GM18873 (cell line): ENCODE results near the gene GAK.
"Not testable (repeated sequence)": the region's sequence is repeated elsewhere in the genome, so short reads cannot be mapped to it uniquely, and the experiment has no call there.

Experiments
- ATAC-seq: cut with Tn5 transposase; IDR thresholded peaks from one replicate; pipeline ENCODE4 v1.9.1; 2021; ENCODE audit warnings: mild to moderate bottlenecking, moderate library complexity, moderate number of reproducible peaks; ENCODE audit not compliant: unreplicated experiment, low FRiP score

GAK gene

DNA sequence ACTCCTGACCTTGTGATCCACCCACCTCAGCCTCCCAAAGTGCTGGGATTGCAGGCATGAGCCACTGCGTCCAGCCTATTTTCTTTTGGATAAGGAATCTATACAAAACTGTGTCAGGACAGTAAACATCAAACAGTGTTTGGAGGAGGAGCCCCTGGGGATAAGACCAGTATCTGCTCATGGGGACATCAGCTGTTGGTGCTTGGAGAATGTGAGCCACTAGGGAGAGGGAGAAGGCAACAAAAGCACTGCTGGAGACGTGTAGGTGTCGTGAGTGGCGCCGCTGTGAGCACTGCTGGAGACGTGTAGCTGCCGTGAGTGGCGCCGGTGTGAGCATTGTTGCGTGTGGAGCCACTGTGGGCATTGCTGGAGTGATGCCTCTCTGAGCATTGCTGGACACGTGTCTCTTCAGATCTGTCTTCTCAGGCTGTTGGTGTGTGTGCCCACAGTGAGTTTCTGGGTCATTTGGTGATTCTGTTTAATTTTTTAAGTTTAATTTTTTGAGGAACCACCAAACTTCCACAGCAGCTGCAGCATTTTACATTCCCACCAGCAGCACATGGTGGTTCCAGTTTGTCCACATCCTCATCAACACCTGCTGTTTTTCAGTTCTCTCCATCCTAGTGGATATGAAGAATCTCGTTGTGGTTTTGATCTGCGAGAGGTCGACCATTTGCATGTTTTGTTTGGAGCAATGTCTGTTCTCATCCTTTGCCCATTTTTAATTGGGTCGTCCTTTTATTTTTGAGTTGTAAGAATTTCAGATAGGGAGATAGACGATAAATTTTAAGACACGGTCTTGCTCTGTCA, 22.3 kb upstream of the GAK start:
- no peak for ATAC-seq

DNA sequence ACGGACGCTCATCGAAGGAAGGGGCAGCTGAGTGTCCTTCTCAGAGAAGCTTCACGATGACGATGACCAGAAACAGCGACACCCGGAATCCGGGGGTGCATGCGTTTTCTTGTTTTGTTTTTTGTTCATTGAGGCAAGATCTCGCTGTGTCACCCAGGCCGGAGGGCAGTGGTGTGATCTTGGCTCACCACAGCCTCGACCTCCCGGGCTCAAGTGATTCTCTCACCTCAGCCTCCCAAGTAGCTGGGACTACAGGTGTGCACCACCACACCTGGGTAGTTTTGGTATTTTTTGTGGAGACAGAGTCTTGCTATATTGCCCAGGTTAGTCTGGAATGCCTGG, 21.4 kb upstream of the GAK start:
- no peak for ATAC-seq

DNA sequence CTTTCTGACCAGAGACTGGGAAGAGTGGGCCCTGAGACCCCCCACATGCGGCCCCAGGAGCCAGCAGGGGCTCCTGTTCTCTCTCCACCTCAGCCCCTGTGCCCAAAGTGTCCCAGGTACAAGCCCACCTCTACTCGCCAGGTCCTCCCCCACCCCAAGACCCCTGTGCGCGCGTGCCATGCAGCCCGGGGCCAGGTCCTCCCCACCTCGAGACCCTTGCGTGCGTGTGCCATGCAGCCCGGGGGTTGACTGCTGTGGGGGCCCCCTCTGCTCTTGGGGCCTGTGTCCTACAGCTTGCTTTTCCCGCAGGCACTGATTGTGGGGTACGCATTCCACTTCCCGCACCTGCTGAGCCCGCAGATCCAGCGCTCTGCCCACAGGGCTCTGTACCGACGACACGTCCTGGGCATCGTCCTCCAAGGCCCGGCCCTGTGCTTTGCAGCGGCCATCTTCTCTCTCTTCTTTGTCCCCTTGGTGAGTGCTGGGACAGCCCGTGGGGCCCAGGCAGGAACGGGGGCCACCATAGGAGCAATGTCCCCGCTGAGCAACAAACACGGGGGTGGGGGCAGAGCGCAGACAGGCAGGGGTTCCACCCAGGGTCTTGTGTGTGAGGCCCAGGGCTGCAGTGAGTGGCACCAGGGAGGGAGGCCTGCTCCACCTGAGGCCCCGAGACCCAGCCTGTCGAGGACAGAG, 20.9 kb upstream of the GAK start:
- no peak for ATAC-seq

- ATAC-seq, result no peak
These were observed 19.7 kb upstream of the GAK start for GRCh38 chr4:951594-952468.

DNA sequence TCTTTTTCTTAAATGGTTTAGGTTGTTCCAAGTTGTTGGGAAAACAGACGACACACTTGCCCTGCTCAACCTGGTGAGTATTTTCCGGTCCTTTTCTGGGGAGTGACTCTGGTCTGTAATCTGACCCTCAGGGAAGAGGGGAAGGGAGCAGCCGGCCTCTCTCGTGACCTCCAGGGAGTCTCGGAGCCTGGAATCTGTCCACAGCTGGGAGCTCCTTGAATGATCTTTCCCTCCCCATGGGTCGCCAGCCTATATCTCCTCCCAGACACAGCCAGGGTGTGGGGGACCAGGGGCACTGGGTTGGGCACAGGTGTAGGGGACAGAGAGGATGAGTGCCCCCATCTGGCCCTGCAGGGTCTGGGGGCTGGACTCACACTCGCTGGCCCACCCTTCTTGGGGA, 19.1 kb upstream of the GAK start:
- ATAC-seq, result no peak

GRCh38 chr4:950136-951020, 18.3 kb upstream of the GAK start:
- ATAC-seq, result no peak

- ATAC-seq, result no peak
These were observed 17.5 kb upstream of the GAK start for GRCh38 chr4:949656-950055.

GRCh38 chr4:948936-949300, 16.8 kb upstream of the GAK start:
- no peak for ATAC-seq

DNA sequence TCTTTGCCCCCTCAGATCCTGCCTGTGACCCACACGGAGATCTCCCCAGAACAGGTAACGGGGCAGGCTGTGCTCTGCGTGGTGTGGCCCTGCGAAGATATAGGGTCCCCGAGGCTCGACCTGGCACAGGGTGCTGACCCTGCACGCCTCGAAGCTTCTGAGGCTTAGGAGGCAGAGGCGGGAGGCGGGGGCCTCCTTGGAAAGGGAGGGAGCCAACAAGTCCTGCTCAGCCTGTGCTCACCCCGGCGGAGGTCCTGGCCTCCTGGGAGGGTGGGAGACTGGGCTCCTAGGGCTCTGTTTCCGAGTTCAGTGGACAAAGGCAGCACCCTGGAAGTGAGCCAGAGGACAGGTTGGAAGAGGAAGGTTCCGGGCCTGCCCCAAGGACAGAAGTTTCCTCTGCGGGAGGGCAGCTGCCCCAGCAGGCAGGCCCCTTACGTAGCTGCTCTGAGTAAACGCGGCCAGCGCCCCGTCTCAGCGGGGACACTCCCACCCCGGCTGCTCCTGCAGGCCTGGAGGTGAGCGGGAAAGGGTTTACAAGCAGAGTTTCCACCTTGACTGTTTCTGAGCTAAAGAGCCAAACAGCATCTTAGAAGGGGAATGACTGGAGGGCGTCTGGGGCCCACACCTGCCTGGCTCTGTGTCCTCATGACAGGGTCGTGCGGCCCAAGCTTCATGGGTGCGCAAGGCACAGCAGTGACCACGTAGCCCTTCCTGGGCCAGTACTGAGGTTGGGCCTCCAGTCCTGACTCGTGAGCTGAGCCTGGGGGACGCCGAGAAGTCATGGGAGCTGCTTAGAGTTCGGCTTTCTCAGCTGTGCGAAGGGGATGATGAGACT, 16.2 kb upstream of the GAK start:
- ATAC-seq, result no peak

DNA sequence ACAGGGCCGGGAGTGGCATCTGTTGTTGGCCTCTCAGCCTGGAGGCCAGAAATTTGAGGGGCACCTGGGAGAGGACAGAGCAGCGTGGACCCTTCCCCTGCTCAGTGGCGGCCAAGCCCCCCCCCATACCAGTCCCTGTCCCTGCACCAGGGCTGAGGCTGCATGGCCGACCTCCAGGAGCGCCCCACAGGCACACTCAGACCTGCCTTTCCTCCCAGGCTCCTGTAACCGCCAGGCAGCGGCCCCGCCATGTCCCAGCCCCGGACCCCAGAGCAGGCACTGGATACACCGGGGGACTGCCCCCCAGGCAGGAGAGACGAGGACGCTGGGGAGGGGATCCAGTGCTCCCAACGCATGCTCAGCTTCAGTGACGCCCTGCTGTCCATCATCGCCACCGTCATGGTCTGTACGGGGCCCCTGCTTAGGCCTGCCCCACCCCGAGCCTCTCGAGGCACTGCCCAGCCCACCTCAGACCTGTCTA, 15.4 kb upstream of the GAK start:
- no peak for ATAC-seq

DNA sequence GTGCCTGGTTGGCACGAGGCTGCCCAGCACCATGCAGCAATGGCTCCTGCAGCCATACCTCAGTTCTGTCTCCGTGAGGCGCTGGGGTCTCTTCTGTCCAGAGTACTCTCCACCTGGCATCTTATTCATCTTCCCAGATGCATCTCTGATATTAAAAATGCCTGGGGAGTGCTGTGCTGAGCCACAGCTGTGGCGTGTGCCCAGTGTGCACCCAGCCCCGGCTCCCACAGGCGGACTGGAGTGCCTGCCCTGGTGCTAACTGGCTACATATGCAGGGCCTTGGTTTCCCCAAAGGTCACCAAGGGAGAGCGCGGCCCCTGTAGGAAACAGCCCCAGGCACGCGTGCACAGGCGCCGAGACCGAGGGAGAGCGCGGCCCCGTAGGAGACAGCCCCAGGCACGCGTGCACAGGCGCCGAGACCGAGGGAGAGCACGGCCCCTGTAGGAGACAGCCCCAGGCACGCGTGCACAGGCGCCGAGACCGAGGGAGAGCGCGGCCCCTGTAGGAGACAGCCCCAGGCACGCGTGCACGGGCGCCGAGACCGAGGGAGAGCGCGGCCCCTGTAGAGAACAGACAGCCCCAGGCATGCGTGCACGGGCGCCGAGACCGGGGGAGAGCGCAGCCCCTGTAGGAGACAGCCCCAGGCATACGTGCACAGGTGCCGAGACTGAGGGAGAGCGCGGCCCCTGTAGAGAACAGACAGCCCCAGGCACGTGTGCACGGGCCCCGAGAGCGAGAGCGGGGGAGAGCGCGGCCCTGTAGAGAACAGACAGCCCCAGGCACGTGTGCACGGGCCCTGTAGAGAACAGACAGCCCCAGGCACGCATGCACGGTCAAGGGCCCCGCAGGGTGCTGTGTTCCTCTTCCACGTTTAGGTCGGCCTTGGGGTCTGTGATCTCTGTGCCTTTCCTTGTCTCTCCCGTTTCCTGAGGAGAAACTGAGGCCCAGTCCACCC, 14.7 kb upstream of the GAK start:
- no peak for ATAC-seq

DNA sequence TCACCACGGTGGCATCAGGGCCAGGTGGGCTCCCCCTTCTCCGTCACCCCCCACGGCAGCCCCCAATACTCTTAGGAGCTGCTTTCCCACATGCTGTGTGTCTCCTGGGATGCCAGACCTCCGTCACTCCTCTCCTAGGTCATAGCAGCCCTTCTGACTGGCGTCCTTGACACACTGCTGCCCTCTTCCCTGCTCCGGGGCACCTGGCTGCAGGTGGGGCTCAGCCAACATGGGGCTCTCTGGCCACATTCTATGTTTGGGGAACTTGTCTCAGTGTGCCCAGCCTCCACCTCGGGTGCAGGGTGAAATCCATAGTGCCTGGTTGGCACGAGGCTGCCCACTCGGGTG, 14.0 kb upstream of the GAK start:
- ATAC-seq, result no peak

GRCh38 chr4:945274-946102, 13.4 kb upstream of the GAK start:
- no peak for ATAC-seq

DNA sequence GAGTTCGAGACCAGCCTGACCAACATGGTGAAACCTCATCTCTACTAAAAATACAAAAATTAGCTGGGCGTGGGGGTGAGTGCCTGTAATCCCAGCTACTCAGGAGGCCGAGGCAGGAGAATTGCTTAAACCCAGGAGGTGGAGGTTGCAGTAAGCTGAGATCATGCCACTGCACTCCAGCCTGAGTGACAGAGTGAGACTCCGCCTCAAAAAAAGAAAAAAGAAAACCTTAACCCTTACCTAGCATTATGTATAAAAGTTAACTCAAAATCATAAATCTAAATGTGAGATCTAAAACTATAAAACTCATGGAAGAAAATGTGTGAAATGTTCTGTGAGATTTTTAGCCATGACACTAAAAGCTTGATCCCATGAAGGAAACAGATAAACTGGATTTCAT, 7.4 kb upstream of the GAK start:
- ATAC-seq, result not testable (repeated sequence)

DNA sequence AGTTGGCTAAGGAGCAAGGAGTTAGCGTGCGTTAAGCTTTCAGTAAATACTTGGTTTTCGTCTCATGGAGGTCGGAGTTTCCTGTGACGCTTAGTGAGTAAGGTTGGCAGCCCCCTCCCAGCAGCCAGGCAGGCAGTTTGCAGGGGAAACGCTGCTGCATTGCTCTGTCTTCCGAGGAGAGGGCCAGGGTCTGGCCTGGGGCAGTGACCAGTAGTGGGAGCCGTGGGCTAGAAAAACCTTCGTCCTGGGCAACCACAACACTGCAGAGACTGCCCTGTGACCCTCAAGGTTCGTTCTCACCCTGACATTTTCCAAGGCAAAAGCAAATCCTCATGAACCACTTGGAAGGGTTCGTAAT, 576 bp upstream of the GAK start:
- no peak for ATAC-seq

DNA sequence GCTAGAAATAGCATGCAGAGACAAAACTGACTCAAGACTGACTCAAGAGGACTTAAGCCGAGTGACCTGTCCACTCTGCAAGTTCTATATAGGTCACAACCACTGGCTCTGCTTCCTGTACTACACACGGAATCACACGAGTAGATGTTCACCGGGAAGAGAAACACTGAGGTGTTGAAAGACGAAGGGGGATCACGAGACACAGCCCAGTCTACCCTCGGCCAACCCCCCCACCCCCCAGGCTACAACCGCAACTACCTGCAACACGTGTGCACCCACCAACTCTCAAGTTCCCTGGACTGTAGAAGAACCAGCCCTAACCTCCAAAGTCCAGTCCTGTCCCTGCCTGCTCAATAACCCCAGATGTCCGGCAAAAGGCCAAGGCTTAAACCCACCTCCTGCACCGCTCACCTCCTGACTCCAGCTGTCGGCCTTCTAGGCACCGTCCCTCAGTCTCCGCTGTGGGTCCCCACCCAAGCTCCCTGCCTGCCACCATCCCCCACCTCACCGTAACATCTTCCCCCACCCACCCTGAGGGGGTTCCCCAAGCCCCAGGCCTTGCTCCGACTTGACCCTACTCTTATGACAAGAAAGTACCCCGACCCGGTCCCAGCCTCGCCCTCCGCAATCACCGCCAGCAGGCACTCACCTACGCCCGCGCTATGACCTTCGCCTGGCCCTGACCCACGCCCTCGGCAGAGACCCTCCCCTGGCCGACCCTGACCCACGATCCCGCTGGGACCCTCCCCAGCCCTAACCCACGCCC, 739 bp downstream of the GAK start:
- ATAC-seq, result peak; percentile 4

DNA sequence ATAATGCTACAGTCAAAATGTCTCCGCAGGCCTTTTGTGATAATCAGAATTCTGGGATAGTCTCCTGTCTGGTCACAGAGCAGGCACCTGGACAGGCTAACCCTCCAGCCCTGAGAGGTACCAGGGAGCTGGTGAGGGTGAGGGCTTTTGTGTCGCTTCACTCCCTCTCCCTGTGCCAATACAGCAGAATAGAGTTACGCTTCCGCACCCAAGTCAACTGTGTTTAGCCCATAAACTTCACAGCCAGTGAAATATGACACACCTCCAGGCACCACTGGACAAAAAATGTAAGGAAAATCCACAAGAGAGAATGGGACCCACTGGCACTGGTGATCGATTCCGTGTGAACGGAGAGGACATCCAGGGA, 1.3 kb downstream of the GAK start:
- ATAC-seq, result no peak
